ENCODE results near the gene BTBD9.

GRCh38 chr6:38322138-38322537 lies 317.6 kb downstream of the BTBD9 start:
- no peak for TF ChIP-seq EZH2 (IDR thresholded peaks at IDR 0.05; ENCODE audit: insufficient read depth, low read length)
- no peak for TF ChIP-seq CTCF (IDR thresholded peaks at IDR 0.05; ENCODE audit: insufficient read depth, low read depth, low read length)
